Gastrocnemius medialis (tissue), 4 donors: ENCODE data around the gene RTP4.

Source experiments
- CTCF ChIP-seq, 5 experiments: fragments of 450-650 bp in 3 of 5; fragments of 200-600 bp in 2 of 5; sonication (generic) in 2 of 5; IDR thresholded peaks in 4 of 5; conservative IDR thresholded peaks in 1 of 5; 1 replicate in 4 of 5; 2 replicates in 1 of 5; pipeline ENCODE4 v1.5.1; 2016 to 2019; ENCODE audit warnings: antibody characterized with exemption in 5 of 5, mild to moderate bottlenecking in 3 of 5, moderate library complexity in 3 of 5
- POLR2A ChIP-seq, 2 donors: fragments of 450-650 bp; IDR thresholded peaks; one replicate each; pipeline ENCODE4 v1.6.1; 2017; ENCODE audit warnings: antibody characterized with exemption in 2 of 2, mild to moderate bottlenecking in 2 of 2, moderate library complexity in 2 of 2

DNA sequence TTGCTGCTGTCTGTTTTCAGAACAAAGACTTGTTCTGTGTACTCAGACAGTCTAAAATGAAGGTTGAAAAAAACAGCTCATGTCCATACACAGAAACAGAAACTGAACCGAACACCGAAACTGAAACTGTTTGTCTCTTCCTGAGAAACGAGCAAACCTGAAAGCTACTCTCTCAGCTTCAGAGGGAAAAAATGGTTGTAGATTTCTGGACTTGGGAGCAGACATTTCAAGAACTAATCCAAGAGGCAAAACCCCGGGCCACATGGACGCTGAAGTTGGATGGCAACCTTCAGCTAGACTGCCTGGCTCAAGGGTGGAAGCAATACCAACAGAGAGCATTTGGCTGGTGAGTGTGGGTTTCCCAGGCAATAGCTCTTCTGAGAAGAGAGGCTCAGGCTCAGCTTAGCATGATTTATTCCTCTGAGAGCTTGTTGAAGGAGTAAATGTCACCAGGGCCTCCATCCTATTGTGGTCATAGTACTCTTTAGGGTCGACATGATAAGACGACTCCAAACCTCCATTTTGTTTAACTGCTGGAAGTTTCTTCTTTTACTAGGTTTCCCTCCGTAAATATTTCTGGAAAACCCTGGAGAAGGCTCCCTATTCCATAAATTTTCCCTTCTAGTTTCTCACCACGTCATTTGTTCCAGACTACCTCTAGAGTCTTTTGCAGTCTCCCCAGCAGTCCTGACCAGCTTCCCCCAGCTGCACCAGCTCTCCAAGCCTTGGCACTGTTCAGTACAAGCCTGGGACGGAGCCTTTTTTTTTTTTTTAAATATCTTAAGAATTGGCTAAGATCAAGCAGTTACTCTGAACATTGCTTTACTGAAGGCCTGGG lies at the start of gene RTP4:
- TF ChIP-seq CTCF (IDR thresholded peaks at IDR 0.05 in 4 of 5, conservative IDR thresholded peaks at IDR 0.05 in 1 of 5) (no peak), POLR2A (IDR thresholded peaks at IDR 0.05) (no peak)
